Stomach smooth muscle (tissue), 2 donors: Measurements from ENCODE around the gene ERC2.

Experiments used
- H3K27ac ChIP-seq: one replicate; pipeline ENCODE4 v1.7.0; 2013; ENCODE audit warnings: mild to moderate bottlenecking, low read length, inconsistent platforms
- H3K27me3 ChIP-seq, 2 donors: one replicate each; pipeline ENCODE4 v1.7.0; 2013; ENCODE audit warnings: low read length in 2 of 2; ENCODE audit not compliant: insufficient read depth in 2 of 2, control insufficient read depth in 1 of 2
- H3K36me3 ChIP-seq, 2 donors: one replicate each; pipeline ENCODE4 v1.7.0; 2013; ENCODE audit warnings: low read length in 2 of 2; ENCODE audit not compliant: control insufficient read depth in 2 of 2, insufficient read depth in 2 of 2
- H3K4me1 ChIP-seq: one replicate; pipeline ENCODE4 v1.7.0; 2013; ENCODE audit warnings: low read length; ENCODE audit not compliant: control insufficient read depth, insufficient read depth
- H3K4me3 ChIP-seq, 2 donors: one replicate each; pipeline ENCODE4 v1.7.0; 2013; ENCODE audit warnings: low read length in 2 of 2
- H3K9ac ChIP-seq, 2 donors: one replicate each; pipeline ENCODE4 v1.7.0; 2013; ENCODE audit warnings: low read length in 2 of 2, mild to moderate bottlenecking in 1 of 2
- H3K9me3 ChIP-seq, 2 donors: one replicate each; pipeline ENCODE4 v1.7.0; 2013; ENCODE audit warnings: low read length in 2 of 2; ENCODE audit not compliant: control insufficient read depth in 2 of 2
- donor health status: healthy.
- donor health status: Pancreatic carcinoma.

The ERC2 gene

DNA sequence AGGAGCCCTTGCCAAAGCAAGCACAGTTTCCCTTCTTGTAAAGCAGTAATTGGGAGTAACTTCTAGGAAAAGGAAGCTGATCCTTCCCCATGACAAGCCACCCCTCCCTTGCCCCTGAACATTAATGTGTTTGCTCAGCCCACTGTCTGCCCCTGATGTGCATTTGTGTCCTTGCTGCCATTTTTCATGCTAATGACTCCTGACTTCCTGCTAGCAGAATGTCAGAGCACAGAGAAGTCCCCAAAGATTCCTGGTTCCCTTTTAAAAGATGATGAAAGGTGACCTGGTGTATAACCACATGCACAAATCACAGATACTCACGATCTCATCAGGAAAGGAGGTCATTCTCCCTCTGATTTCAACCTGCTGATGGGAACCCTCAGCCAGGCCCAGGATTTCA, 936.9 kb downstream of the ERC2 start:
- Histone ChIP-seq H3K9me3 (no peaks in the 10 kb centered on the region), H3K27ac (no peak overlapping the region), H3K4me1 (no peaks in the 10 kb centered on the region), H3K36me3 (no peaks in the 10 kb centered on the region), H3K27me3 (no peaks in the 10 kb centered on the region), H3K9ac (no peak overlapping the region), H3K4me3 (no peak overlapping the region)

DNA sequence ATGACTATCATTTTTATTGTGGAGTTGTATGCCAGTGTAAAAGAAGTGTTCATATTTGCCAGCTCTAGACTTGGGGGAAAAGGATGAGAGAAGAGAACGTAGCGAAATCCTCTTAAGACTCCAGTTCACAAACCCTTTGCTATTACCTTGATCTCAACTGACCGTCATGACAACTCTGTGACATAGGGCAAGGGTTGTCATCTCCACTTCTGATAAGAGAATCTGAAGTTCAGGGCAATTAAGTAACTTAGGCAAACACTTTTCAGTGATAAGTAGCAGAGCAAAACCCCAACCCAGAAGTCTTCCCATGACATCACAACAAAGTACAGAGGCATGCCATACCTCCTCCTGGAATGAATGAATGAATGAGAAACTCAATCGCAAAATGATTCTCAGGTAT, 940.9 kb downstream of the ERC2 start:
- Histone ChIP-seq H3K36me3 (no peaks in the 10 kb centered on the region), H3K4me3 (no peak overlapping the region), H3K9me3 (no peaks in the 10 kb centered on the region), H3K27me3 (no peaks in the 10 kb centered on the region), H3K4me1 (no peaks in the 10 kb centered on the region), H3K9ac (no peak overlapping the region), H3K27ac (no peak overlapping the region)

DNA sequence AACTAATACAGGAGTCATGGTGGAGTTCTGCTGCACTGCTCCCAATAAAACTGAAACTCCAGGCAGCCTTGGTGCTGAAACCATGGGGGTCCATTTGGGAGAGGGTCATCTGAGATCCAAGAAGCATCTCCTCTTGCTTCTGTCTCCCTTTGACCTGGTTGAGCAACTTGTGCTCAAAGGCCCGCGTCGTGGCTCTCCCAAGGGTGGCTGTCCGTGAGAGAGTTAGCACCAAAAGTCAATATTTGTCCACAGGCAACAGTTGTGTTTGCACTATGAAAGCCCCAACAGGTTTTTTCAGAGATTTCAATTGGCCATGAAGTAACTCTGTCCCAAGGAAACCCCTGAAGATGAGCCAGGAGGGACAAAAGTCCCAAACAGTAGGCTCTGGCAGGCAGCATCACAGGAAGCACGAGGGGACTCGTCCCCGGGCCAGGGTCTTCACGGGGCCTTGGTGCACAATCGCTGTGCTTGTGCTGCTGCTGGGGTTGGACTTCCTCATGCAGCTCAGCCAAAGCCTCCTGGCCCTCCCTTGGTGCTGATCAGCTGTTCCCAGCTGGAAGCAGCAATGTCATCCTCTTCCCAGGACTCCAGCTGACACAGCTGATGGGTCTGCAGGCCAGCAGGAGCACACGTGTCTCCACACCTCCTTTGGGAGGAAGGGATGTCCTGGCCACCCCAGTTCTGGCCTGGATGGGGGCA, 941.8 kb downstream of the ERC2 start:
- Histone ChIP-seq H3K36me3 (no peaks in the 10 kb centered on the region), H3K9me3 (no peaks in the 10 kb centered on the region), H3K4me3 (no peak overlapping the region), H3K27me3 (no peaks in the 10 kb centered on the region), H3K4me1 (no peaks in the 10 kb centered on the region), H3K9ac (no peak overlapping the region), H3K27ac (no peak overlapping the region)

DNA sequence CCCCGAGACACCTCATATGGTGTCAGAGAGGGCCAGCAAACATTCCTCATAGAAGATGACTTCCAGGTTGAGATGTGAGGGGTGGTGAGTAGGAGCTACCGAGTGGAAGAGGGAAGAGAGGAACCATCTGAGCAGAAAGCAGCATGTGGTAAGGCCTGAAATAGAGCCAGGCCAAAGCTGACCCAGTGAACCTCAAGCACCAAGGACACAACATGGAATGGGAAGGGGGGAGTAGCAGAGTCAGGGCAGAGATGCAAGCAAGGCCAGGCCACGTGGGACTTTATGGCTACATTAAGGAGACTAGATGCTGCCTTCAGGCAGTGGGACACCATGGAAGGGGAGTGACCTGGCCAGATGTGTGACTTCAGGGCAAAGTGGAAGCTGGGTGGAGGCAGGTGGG, 942.8 kb downstream of the ERC2 start:
- Histone ChIP-seq H3K36me3 (no peaks in the 10 kb centered on the region), H3K9ac (no peak overlapping the region), H3K27me3 (no peaks in the 10 kb centered on the region), H3K4me1 (no peaks in the 10 kb centered on the region), H3K27ac (no peak overlapping the region), H3K9me3 (no peaks in the 10 kb centered on the region), H3K4me3 (no peak overlapping the region)

DNA sequence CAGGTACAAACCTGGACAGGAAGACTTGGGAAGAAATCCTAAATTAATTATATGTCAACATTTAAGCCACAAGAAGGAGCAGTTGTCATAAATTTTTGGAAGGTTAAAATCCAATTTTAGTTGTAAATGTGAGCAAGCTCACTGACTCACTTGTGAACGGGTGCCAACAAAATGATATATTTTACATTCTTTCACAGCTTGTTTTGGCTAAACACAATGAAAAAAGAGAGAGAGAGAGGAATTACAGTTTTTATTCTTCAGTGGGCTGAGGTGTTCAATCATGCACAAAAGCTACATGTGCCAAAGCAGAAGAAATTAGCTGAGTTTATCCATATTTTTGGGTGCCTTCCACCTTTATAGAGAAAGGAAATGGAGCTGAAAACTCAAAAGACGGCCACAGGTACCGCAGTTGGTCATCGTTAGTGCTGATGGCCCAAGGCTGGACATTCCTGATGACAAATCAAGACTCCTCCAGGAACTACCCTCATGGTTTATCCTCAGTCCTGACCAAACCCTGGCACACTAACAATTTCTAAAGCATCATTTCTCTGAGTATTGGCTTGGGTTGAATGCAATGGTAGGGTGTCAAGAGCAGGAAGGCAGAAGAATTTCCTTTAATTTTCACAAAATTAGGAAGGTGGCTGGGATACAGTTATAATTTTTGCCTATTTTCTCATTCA, 943.6 kb downstream of the ERC2 start:
- Histone ChIP-seq H3K4me3 (no peak overlapping the region), H3K27ac (no peak overlapping the region), H3K4me1 (no peaks in the 10 kb centered on the region), H3K27me3 (no peaks in the 10 kb centered on the region), H3K36me3 (no peaks in the 10 kb centered on the region), H3K9me3 (no peaks in the 10 kb centered on the region), H3K9ac (no peak overlapping the region)

DNA sequence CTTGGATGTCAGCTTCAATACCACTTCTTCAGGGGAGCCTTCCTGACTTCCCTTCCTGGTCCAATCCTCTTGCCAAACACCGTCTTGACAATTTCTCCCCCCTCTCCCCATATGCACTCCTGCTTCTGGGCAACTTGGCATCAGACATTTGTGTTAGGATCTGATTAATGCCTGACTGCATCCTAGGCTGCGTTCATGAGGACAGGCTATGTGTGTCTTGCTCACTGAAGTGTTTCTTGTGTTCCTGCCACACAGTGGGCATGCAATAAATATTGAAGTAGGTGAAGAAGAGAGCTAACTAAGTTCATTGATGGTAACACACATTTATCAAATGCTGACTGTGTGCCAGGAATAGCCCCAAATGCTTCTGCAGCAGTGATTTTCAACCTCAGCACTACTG, 944.8 kb downstream of the ERC2 start:
- Histone ChIP-seq H3K4me3 (no peak overlapping the region), H3K36me3 (no peaks in the 10 kb centered on the region), H3K9me3 (no peaks in the 10 kb centered on the region), H3K9ac (no peak overlapping the region), H3K27ac (no peak overlapping the region), H3K4me1 (no peaks in the 10 kb centered on the region), H3K27me3 (no peaks in the 10 kb centered on the region)

DNA sequence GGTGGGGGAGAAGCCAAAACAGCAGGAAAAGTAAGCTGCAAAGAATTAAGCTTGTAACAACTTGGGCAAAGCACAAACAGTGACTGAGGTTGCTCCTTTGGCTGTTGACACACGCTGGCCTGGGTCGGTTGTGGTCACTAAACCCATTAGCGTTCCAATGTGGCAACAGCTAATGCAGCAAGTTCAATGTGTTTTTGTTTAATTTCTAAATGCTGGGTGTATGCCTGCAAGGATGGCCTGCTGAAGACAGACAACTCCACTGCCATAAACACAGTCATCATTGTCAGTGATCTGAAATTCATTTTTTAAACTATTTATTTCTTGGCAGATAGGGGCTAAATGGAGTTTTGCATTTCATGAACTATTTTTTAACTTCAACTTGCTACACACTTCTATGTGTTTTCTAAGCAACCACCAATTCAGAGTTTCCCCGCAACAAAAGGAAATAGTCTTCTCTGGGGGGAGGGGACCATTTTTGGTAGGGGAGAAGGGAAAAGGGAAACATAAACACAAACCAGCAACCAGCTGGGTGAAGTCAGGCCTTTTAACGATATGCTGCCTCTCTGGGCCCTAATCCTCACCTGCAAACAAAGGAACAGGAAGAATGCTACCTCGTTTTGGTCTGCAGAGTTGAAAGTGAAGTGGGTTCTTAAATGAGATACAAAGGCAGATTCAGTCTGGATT, 946.4 kb downstream of the ERC2 start:
- no peak overlapping the region for H3K4me3 ChIP-seq
- no peaks in the 10 kb centered on the region for H3K27me3 ChIP-seq
- no peak overlapping the region for H3K27ac ChIP-seq
- no peaks in the 10 kb centered on the region for H3K36me3 ChIP-seq
- no peaks in the 10 kb centered on the region for H3K4me1 ChIP-seq
- no peaks in the 10 kb centered on the region for H3K9me3 ChIP-seq
- H3K9ac ChIP-seq: no peak overlapping the region

DNA sequence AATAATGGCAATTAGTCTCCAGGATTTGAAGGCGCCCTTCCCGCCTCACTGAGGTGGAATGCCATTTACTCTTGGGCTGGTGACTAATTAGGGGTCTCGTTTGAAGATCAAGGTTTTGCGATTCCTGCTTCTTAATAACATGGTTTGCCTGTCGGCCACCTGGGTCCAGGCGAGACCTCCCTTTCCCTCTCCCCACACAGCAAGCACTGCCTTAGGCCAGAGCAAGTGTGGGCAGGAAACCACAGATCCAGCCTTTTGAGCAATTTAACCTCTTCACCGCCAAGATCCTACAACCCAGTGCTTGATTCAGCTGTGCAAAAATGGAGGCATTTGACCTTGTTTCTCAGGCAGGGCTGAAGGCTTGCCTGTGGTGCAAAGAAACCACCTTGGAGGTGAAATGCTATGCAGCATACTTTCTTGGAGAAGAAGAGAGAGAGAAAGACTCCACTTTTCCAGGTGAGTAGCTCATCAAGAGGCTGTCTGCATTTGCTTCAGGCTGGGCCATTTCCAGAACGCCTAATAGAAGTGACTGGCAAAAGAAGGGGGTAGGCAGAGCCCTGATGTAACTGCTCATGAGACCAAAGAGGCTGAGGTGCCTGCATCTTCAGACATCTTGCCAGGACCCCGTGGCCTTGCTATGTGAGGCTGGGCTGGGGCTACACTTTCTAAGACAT, 947.1 kb downstream of the ERC2 start:
- Histone ChIP-seq H3K4me3 (no peak overlapping the region), H3K36me3 (no peaks in the 10 kb centered on the region), H3K9me3 (no peaks in the 10 kb centered on the region), H3K27ac (no peak overlapping the region), H3K27me3 (no peaks in the 10 kb centered on the region), H3K4me1 (no peaks in the 10 kb centered on the region), H3K9ac (no peak overlapping the region)

DNA sequence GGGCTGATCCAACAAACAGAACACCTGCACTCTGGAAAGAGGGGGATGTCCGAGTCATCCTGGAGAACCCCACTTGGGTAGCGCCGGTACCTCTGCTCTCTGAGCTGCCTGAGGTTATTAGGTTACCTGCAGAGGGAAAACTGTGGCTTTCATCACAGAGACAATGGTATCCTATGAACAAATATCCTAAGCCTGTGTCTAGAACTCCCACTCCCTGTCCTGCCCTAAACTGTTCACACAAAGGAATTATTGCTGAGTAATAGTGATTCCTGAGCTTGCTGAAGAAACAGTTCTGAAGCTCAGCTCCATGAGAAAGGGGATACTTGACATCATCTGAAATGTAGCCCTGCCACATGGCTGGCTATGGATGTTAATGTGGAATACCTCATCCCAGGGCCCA, 949.2 kb downstream of the ERC2 start:
- no peaks in the 10 kb centered on the region for H3K27me3 ChIP-seq
- H3K4me3 ChIP-seq: no peak overlapping the region
- no peaks in the 10 kb centered on the region for H3K4me1 ChIP-seq
- H3K36me3 ChIP-seq: no peaks in the 10 kb centered on the region
- no peak overlapping the region for H3K9ac ChIP-seq
- H3K9me3 ChIP-seq: no peaks in the 10 kb centered on the region
- H3K27ac ChIP-seq: no peak overlapping the region

DNA sequence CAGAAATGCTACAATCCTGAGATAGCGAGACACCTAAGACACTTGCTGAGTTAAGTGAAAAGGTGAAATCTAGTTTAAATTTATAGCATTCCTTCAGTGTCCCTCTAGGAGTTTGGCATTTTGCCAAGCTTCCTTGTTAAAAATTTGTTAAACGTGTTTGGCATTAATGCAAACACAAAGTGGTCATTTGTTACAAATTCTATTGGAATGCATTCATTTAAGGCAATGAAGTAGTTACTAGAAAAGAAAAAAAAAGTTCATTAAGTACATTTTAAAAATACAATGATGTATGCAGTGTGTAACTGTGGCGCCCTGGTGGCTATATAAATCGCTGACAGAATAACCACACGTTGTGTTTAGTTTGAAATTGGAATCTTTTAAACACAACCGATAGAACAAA, 949.8 kb downstream of the ERC2 start:
- H3K4me3 ChIP-seq: no peak overlapping the region
- H3K9ac ChIP-seq: no peak overlapping the region
- H3K4me1 ChIP-seq: no peaks in the 10 kb centered on the region
- H3K27me3 ChIP-seq: no peaks in the 10 kb centered on the region
- H3K9me3 ChIP-seq: no peaks in the 10 kb centered on the region
- H3K27ac ChIP-seq: no peak overlapping the region
- H3K36me3 ChIP-seq: no peaks in the 10 kb centered on the region
